RWPE1 (cell line): ENCODE results near the gene TRAF3.

Source experiments
- CTCF ChIA-PET: fragments of 350-600 bp; sonication (Branson Sonifier 250); formaldehyde crosslinking; extraction: SDS; loops from one replicate; lab custom pipeline; 2021; lab: Yijun Ruan, JAX
- POLR2A ChIA-PET: fragments of 400-600 bp; formaldehyde crosslinking; extraction: SDS; loops from one replicate; lab custom pipeline; 2020; ENCODE audit warnings: antibody characterized with exemption; ENCODE audit not compliant: low non-redundant PET; lab: Yijun Ruan, JAX
- DNase-seq: peaks from one replicate; pipeline ENCODE4 v3.0.0; 2012; ENCODE audit warnings: low spot score
- H3K27ac ChIP-seq: fragments of 450-650 bp; 2 replicates; pipeline ENCODE4 v1.5.1; 2017
- CTCF ChIP-seq: fragments of 450-650 bp; conservative IDR thresholded peaks from 2 replicates; pipeline ENCODE4 v1.5.1; 2017; ENCODE audit warnings: low read depth, mild to moderate bottlenecking

Gene TRAF3

GRCh38 chr14:102776761-102777710, at the start of gene TRAF3:
Gene TRAF3, plus strand, starts transcription at chr14:102777449. Its CDS starts 92,753 bp downstream, at chr14:102870202.
- peak; percentile 75 for DNase-seq
- H3K27ac ChIP-seq = peak within 1 kb of the TSS; percentile 82
- TF ChIP-seq CTCF = no peak
- ChIA-PET POLR2A (no interaction called here), CTCF (no interaction called here)

- H3K27ac ChIP-seq = no peak overlapping the region
- TF ChIP-seq CTCF = no peak
- DNase-seq = no peak
- ChIA-PET POLR2A (no interaction called here), CTCF (interaction anchor here (0.5 kb wide), 1 partner anchor 412 kb away, joined by 3 read pairs; no protein-coding TSS in a partner anchor)
These were observed 48.7 kb upstream of the TRAF3 start for GRCh38 chr14:102728501-102728900.

- no peak for TF ChIP-seq CTCF
- no peak overlapping the region for H3K27ac ChIP-seq
- CTCF ChIA-PET = interaction anchor here (0.6 kb wide), 1 partner anchor 117 kb away, joined by 8 read pairs; no protein-coding TSS in a partner anchor
- no peak for DNase-seq
- POLR2A ChIA-PET = no interaction called here
These were observed 48.0 kb upstream of the TRAF3 start for GRCh38 chr14:102729268-102729667.

GRCh38 chr14:102729825-102730224, 47.4 kb upstream of the TRAF3 start:
- CTCF ChIA-PET = interaction anchor here (0.6 kb wide), 1 partner anchor 116 kb away, joined by 8 read pairs; no protein-coding TSS in a partner anchor
- no peak overlapping the region for H3K27ac ChIP-seq
- POLR2A ChIA-PET = no interaction called here
- no peak for TF ChIP-seq CTCF
- DNase-seq = no peak

- no peak for TF ChIP-seq CTCF
- no peak overlapping the region; the same call in 1 of the 2 replicates for H3K27ac ChIP-seq
- ChIA-PET POLR2A (no interaction called here), CTCF (interaction anchor here (0.6 to 1.1 kb wide), 2 partner anchors 34 to 36 kb away, joined by 5 to 6 read pairs; no protein-coding TSS in a partner anchor)
- no peak for DNase-seq
These were observed 46.0 kb upstream of the TRAF3 start for GRCh38 chr14:102731101-102731870.
